ENCODE results near the gene FYB2.

The FYB2 gene

GRCh38 chr1:56703747-56704146 is 115.5 kb downstream of the FYB2 start:
- Mint-ChIP-seq H3K9me3 (peaks cover 9% of the 10 kb centered on the region), H3K4me1 (ENCODE audit: low read depth) (no peaks in the 10 kb centered on the region), H3K27ac (no peak overlapping the region), H3K27me3 (no peaks in the 10 kb centered on the region), H3K4me3 (no peak overlapping the region), H3K36me3 (ENCODE audit: low read depth) (no peaks in the 10 kb centered on the region)
- intact Hi-C loops (cut with micrococcal nuclease): no loop called here

DNA sequence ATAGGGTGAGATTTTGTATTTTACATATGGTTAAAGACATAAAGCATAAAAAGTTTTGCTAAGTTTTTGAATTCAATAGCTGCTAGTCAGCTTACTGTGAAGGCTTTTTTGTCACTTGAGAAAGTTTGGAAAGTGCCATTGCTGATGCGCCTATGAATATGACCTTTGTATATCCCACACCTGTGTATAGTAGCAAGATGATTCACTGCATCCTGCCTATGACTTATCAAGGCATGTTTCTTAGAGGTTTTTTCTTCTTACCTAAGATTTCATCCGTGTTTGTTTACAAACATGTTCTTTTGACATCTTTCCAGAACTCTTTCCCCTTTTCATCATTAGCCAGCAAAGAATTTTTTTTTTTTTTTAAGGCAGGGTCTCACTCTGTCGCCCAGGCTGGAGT is 122.5 kb downstream of the FYB2 start:
- no peaks in the 10 kb centered on the region for H3K36me3 Mint-ChIP-seq (ENCODE audit: low read depth)
- peaks cover 9% of the 10 kb centered on the region for H3K9me3 Mint-ChIP-seq
- intact Hi-C loops (cut with micrococcal nuclease): no loop called here
- no peaks in the 10 kb centered on the region for H3K27me3 Mint-ChIP-seq
- H3K4me3 Mint-ChIP-seq: no peak overlapping the region
- no peak overlapping the region for H3K27ac Mint-ChIP-seq
- H3K4me1 Mint-ChIP-seq (ENCODE audit: low read depth): no peaks in the 10 kb centered on the region

- H3K27me3 Mint-ChIP-seq: no peaks in the 10 kb centered on the region
Observed at GRCh38 chr1:56688522-56689026, 130.6 kb downstream of the FYB2 start.

DNA sequence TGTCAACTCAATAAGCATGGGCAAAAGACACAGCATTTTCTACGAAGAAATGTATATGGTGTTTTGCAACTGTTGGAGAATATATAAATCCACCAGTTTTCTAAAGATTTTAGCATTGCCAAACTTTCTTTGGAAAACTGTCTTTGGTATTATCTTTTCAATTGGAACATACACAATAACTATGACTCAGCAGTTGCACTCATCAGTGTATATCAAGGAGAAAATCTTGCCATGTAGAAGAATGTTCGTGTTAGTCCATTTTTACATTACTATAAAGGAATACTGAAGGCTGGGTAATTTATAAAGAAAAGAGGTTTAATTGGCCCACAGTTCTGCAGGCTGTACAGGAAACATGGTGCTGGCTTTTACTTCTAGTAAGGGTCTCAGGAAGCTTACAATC is 133.0 kb downstream of the FYB2 start:
- H3K27me3 Mint-ChIP-seq: no peaks in the 10 kb centered on the region
- no peaks in the 10 kb centered on the region for H3K9me3 Mint-ChIP-seq
- H3K36me3 Mint-ChIP-seq (ENCODE audit: low read depth): no peaks in the 10 kb centered on the region
- intact Hi-C loops (cut with micrococcal nuclease): no loop called here
- H3K4me1 Mint-ChIP-seq (ENCODE audit: low read depth): no peaks in the 10 kb centered on the region
- no peak overlapping the region for H3K27ac Mint-ChIP-seq
- no peak overlapping the region for H3K4me3 Mint-ChIP-seq

More at GRCh38 chr1:56688522-56689026, 130.6 kb downstream of the FYB2 start:
- no peaks in the 10 kb centered on the region for H3K9me3 Mint-ChIP-seq
- H3K4me3 Mint-ChIP-seq: no peak overlapping the region
- H3K36me3 Mint-ChIP-seq (ENCODE audit: low read depth): no peaks in the 10 kb centered on the region
- intact Hi-C loops (cut with micrococcal nuclease): no loop called here
- H3K4me1 Mint-ChIP-seq (ENCODE audit: low read depth): no peaks in the 10 kb centered on the region
- no peak overlapping the region for H3K27ac Mint-ChIP-seq

DNA sequence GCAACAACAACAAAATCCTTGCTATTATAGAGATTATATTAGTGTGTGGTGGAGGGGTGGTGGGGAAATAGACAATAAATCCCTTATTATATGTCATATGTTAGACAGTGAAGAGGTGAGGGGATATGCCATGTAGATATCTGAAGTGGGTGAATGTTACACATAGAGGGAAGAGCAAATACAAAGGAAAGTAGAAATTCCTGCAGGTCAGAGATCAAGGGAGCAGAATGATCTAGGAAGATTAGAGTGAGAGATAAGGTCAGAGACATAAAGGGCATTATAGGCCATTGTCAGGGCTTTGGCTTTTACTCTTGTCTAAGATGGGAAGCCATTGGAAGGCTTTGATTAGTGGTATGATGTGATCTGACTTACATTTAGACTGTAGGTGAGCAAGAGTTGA is 135.6 kb downstream of the FYB2 start:
- Mint-ChIP-seq H3K4me3 (no peak overlapping the region), H3K9me3 (no peaks in the 10 kb centered on the region), H3K36me3 (ENCODE audit: low read depth) (no peaks in the 10 kb centered on the region), H3K27ac (no peak overlapping the region), H3K27me3 (no peaks in the 10 kb centered on the region), H3K4me1 (ENCODE audit: low read depth) (no peaks in the 10 kb centered on the region)
- intact Hi-C loops (cut with micrococcal nuclease): no loop called here

DNA sequence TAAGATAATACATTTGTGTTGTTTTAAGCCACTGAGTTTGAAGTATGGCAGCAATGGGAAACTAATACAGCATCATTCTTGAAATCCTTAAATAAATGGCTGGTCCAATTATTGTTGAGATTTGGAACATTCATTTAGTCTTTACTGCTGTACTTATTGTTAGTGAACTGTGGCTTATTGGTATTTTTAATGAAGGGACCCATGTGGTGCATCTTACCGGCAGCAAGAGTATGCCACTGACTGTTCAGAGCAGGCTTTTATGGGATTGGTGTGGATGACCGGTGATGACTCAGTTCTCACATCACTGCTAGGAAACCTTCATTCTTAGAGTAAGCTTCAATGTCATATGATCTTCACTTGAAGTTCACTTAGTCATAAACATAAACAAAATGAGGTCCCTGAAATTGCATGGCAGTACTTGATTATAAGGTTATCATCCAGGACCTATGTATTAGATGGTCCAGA is 142.6 kb downstream of the FYB2 start:
- H3K4me3 Mint-ChIP-seq: no peak overlapping the region
- no peaks in the 10 kb centered on the region for H3K27me3 Mint-ChIP-seq
- H3K4me1 Mint-ChIP-seq (ENCODE audit: low read depth): no peaks in the 10 kb centered on the region
- no peak overlapping the region for H3K27ac Mint-ChIP-seq
- no peaks in the 10 kb centered on the region for H3K36me3 Mint-ChIP-seq (ENCODE audit: low read depth)
- intact Hi-C loops (cut with micrococcal nuclease): no loop called here
- H3K9me3 Mint-ChIP-seq: no peaks in the 10 kb centered on the region

- Mint-ChIP-seq H3K4me3 (no peak overlapping the region), H3K36me3 (ENCODE audit: low read depth) (no peaks in the 10 kb centered on the region), H3K27me3 (no peaks in the 10 kb centered on the region), H3K27ac (no peak overlapping the region), H3K9me3 (no peaks in the 10 kb centered on the region), H3K4me1 (ENCODE audit: low read depth) (no peaks in the 10 kb centered on the region)
- intact Hi-C loops (cut with micrococcal nuclease): no loop called here
Observed at GRCh38 chr1:56675763-56676162, 143.4 kb downstream of the FYB2 start.

GRCh38 chr1:56672579-56672978 is 146.6 kb downstream of the FYB2 start:
- intact Hi-C loops (cut with micrococcal nuclease): no loop called here
- H3K27me3 Mint-ChIP-seq: no peaks in the 10 kb centered on the region
- no peak overlapping the region for H3K4me3 Mint-ChIP-seq
- no peak overlapping the region for H3K27ac Mint-ChIP-seq
- no peaks in the 10 kb centered on the region for H3K36me3 Mint-ChIP-seq (ENCODE audit: low read depth)
- H3K4me1 Mint-ChIP-seq (ENCODE audit: low read depth): no peaks in the 10 kb centered on the region
- H3K9me3 Mint-ChIP-seq: no peaks in the 10 kb centered on the region

- no peaks in the 10 kb centered on the region for H3K4me1 Mint-ChIP-seq (ENCODE audit: low read depth)
- H3K27ac Mint-ChIP-seq: no peak overlapping the region
- no peaks in the 10 kb centered on the region for H3K9me3 Mint-ChIP-seq
- H3K4me3 Mint-ChIP-seq: no peak overlapping the region
- H3K27me3 Mint-ChIP-seq: no peaks in the 10 kb centered on the region
- H3K36me3 Mint-ChIP-seq (ENCODE audit: low read depth): no peaks in the 10 kb centered on the region
- intact Hi-C loops (cut with micrococcal nuclease): no loop called here
Observed at GRCh38 chr1:56671542-56671941, 147.7 kb downstream of the FYB2 start.

- intact Hi-C loops (cut with micrococcal nuclease): no loop called here
- no peaks in the 10 kb centered on the region for H3K27me3 Mint-ChIP-seq
- H3K36me3 Mint-ChIP-seq (ENCODE audit: low read depth): no peaks in the 10 kb centered on the region
- H3K27ac Mint-ChIP-seq: no peak overlapping the region
- no peaks in the 10 kb centered on the region for H3K4me1 Mint-ChIP-seq (ENCODE audit: low read depth)
- H3K4me3 Mint-ChIP-seq: no peak overlapping the region
- no peaks in the 10 kb centered on the region for H3K9me3 Mint-ChIP-seq
Observed at GRCh38 chr1:56671085-56671484, 148.1 kb downstream of the FYB2 start.

DNA sequence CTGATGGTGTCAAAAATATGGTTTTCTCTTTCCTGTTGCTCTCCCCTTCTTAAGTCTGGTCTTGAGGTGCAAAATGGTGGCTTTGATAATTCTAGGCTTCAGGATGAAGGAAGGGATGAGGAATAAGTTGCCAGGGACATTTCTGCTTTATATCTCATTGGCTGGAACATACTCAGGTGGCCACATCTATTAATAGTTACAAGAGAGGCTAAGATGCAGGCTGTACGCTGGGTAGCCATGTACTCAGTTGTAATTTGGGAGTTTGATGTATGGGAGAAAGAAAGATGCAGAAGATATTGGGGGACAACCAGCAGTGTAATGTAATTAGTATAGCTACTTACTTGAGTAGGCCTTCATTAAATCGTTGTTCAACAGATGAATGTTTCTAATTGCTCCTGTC is 148.9 kb downstream of the FYB2 start:
- Mint-ChIP-seq H3K9me3 (no peaks in the 10 kb centered on the region), H3K36me3 (ENCODE audit: low read depth) (no peaks in the 10 kb centered on the region), H3K27ac (no peak overlapping the region), H3K4me1 (ENCODE audit: low read depth) (no peaks in the 10 kb centered on the region), H3K4me3 (no peak overlapping the region), H3K27me3 (no peaks in the 10 kb centered on the region)
- intact Hi-C loops (cut with micrococcal nuclease): no loop called here
